Measurements from ENCODE around the gene KLHL22.

KLHL22 gene

GRCh38 chr22:20405931-20406685 lies 89.5 kb downstream of the KLHL22 start:
- H3K4me3 ChIP-seq (ENCODE audit: low read depth, low read length), result no peak overlapping the region
- no peak for TF ChIP-seq CTCF (IDR thresholded peaks at IDR 0.05; ENCODE audit: low read depth, low read length, missing control alignments)
- DNase-seq (ENCODE audit: low read depth), result no peak

DNA sequence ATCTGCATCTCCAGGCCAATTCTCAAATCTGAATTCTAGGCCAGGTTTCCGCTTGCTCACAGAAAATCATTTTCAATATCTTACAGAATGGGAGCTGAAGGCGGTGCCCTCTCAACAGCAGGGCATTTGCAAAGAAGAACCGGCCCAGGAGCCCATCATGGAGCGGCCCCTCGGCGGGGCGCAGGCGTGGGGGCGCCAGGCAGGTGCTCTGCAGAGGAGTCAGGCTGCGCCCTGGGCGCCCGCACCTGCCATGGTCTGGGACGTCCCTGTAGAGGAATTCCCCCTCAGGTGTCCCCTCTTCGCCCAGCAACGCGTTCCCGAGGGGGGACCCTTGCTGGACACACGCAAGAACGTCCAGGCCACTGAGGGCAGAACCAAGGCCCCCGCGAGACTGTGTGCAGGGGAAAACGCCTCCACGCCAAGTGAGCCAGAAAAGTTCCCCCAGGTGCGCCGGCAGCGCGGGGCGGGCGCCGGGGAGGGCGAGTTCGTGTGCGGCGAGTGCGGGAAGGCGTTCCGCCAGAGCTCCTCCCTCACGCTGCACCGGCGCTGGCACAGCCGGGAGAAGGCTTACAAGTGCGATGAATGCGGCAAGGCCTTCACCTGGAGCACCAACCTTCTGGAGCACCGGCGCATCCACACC lies 90.2 kb downstream of the KLHL22 start:
- no peak for DNase-seq (ENCODE audit: low read depth)
- no peak overlapping the region for H3K4me3 ChIP-seq (ENCODE audit: low read depth, low read length)
- TF ChIP-seq CTCF (IDR thresholded peaks at IDR 0.05; ENCODE audit: low read depth, low read length, missing control alignments), result no peak

DNA sequence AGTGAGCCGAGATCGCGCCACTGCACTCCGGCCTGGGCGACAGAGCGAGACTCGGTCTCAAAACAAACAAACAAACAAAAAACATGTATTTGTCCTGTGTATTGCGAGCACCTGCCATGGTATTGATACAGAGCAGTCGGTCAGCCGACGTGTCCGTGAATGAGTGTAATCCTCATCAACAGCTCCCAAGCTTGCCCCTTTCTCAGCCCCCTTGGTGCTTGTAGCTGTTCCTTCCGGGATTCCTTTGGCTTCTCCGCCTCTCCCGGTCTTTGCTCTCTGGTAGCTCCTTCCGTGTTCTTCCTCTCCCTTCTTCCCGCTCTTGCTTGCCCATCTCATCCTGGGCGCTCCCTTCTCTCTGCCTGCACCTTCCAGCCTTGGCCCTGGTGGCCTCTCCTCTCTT lies 90.7 kb downstream of the KLHL22 start:
- TF ChIP-seq CTCF (IDR thresholded peaks at IDR 0.05; ENCODE audit: low read depth, low read length, missing control alignments), result no peak
- no peak for DNase-seq (ENCODE audit: low read depth)
- no peak overlapping the region for H3K4me3 ChIP-seq (ENCODE audit: low read depth, low read length)

- no peak for TF ChIP-seq CTCF (IDR thresholded peaks at IDR 0.05; ENCODE audit: low read depth, low read length, missing control alignments)
- DNase-seq (ENCODE audit: low read depth), result no peak
- H3K4me3 ChIP-seq (ENCODE audit: low read depth, low read length), result no peak overlapping the region
Observed at GRCh38 chr22:20403779-20404140, 91.8 kb downstream of the KLHL22 start.

DNA sequence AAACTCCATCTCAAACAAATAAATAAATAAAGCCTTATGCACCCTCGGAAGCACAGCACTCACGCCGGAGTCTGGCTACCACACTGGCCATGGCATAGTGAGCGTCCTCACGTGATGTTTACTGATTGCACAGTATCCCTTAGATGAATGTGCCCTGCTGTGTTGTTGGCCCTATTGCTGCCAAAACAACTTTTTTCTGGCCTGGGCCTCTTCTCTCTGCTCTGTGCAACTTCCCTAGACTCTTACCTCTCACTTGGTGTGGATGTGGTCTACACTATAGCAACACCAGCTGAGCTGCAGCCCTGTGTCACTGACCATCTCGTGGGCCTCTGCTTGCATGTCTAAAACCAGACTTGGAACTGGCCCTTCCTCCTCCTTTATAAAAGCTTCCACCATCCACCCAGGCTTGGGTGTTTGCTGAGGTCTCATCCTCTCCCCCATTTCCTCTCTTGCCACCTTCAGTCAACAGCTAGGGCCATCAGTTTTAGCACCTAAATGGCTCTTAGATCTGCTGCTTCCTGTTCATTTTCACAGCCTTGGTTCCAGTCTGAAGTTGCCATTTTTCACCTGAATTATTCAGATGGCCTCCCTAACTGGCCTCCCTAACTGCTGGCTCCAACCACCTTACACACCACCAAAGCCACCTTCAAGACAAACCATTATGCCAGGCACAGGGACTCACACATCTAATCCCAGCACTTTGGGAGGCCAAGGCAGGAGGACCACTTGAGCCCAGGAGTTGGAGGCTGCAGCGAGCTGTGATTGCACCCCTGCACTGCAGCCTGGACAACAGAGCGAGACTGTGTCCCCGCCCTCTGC lies 92.4 kb downstream of the KLHL22 start:
- TF ChIP-seq CTCF (IDR thresholded peaks at IDR 0.05; ENCODE audit: low read depth, low read length, missing control alignments), result no peak
- no peak overlapping the region for H3K4me3 ChIP-seq (ENCODE audit: low read depth, low read length)
- DNase-seq (ENCODE audit: low read depth), result no peak

GRCh38 chr22:20401376-20402014 lies 94.1 kb downstream of the KLHL22 start:
- no peak overlapping the region for H3K4me3 ChIP-seq (ENCODE audit: low read depth, low read length)
- no peak for TF ChIP-seq CTCF (IDR thresholded peaks at IDR 0.05; ENCODE audit: low read depth, low read length, missing control alignments)
- DNase-seq (ENCODE audit: low read depth), result no peak
